ENCODE results near the gene PTPRJ.
"Not testable (repeated sequence)": the region's sequence is repeated elsewhere in the genome, so short reads cannot be mapped to it uniquely, and the experiment has no call there.

PTPRJ gene

GRCh38 chr11:48114740-48115139 is 134.4 kb downstream of the PTPRJ start:
- DNase-seq (ENCODE audit: low read depth): no peak

GRCh38 chr11:48116437-48117228 is 136.3 kb downstream of the PTPRJ start:
- DNase-seq (ENCODE audit: low read depth): no peak

GRCh38 chr11:48122246-48122645 is 141.9 kb downstream of the PTPRJ start:
- DNase-seq (ENCODE audit: low read depth): no peak

GRCh38 chr11:48122656-48123055 is 142.3 kb downstream of the PTPRJ start:
- no peak for DNase-seq (ENCODE audit: low read depth)

- no peak for DNase-seq (ENCODE audit: low read depth)
Measured at GRCh38 chr11:48123254-48123875, 143.0 kb downstream of the PTPRJ start.

GRCh38 chr11:48123934-48124755 is 143.8 kb downstream of the PTPRJ start:
- peak; percentile 82 for DNase-seq (ENCODE audit: low read depth)

GRCh38 chr11:48124880-48125279 is 144.5 kb downstream of the PTPRJ start:
- no peak for DNase-seq (ENCODE audit: low read depth)

- DNase-seq (ENCODE audit: low read depth): no peak
Measured at GRCh38 chr11:48125866-48126265, 145.5 kb downstream of the PTPRJ start.

- DNase-seq (ENCODE audit: low read depth): no peak
Measured at GRCh38 chr11:48127521-48128183, 147.3 kb downstream of the PTPRJ start.

- DNase-seq (ENCODE audit: low read depth): peak; percentile 26
Measured at GRCh38 chr11:48129697-48130395, 149.5 kb downstream of the PTPRJ start.

GRCh38 chr11:48134221-48134922 is 154.0 kb downstream of the PTPRJ start:
- no peak for DNase-seq (ENCODE audit: low read depth)

GRCh38 chr11:48138222-48138621 is 157.9 kb downstream of the PTPRJ start:
- no peak for DNase-seq (ENCODE audit: low read depth)

- DNase-seq (ENCODE audit: low read depth): not testable (repeated sequence)
Measured at GRCh38 chr11:48139896-48140295, 159.5 kb downstream of the PTPRJ start.

GRCh38 chr11:48141475-48142122 is 161.2 kb downstream of the PTPRJ start:
- peak; percentile 26 for DNase-seq (ENCODE audit: low read depth)

GRCh38 chr11:48142889-48143288 is 162.5 kb downstream of the PTPRJ start:
- DNase-seq (ENCODE audit: low read depth): no peak

- no peak for DNase-seq (ENCODE audit: low read depth)
Measured at GRCh38 chr11:48148749-48149148, 168.4 kb downstream of the PTPRJ start.

GRCh38 chr11:48150213-48150612 is 169.9 kb downstream of the PTPRJ start:
- DNase-seq (ENCODE audit: low read depth): peak; percentile 36

GRCh38 chr11:48154151-48154550 is 173.8 kb downstream of the PTPRJ start:
- DNase-seq (ENCODE audit: low read depth): peak; percentile 41

GRCh38 chr11:48161951-48162884 is 181.9 kb downstream of the PTPRJ start:
- no peak for DNase-seq (ENCODE audit: low read depth)

Measured in amniotic epithelial cell (primary cell).